Calu3 (cell line): ENCODE data around the gene CD274. TPM values are rescaled to one million over a fixed set of nuclear protein-coding genes. Genes with fewer than 3 reads are reported as not detected.
"Not testable (repeated sequence)": the region's sequence is repeated elsewhere in the genome, so short reads cannot be mapped to it uniquely, and the experiment has no call there.

Source experiments
- BruUV-seq: library from RNA; stranded (reverse); fragments of 400-500 nt; replicated peaks from 2 replicates; lab custom pipeline; 2021; lab: Mats Ljungman, UMichigan
- CTCF ChIA-PET: fragments of 300-600 bp; sonication (Branson Sonifier 250); formaldehyde crosslinking; loops from one replicate; lab custom pipeline; 2022; ENCODE audit warnings: antibody characterized with exemption; lab: Charles Lee
- DNase-seq: peaks from one replicate; pipeline ENCODE4 v3.0.0; 2022
- H3K27ac Mint-ChIP-seq: one replicate; pipeline ENCODE4 v1.8.0; 2022; ENCODE audit warnings: mixed read lengths; ENCODE audit not compliant: unreplicated experiment
- H3K27me3 Mint-ChIP-seq: one replicate; pipeline ENCODE4 v1.8.0; 2022; ENCODE audit warnings: mixed read lengths; ENCODE audit not compliant: unreplicated experiment
- H3K36me3 Mint-ChIP-seq: one replicate; pipeline ENCODE4 v1.8.0; 2022; ENCODE audit warnings: mild to moderate bottlenecking, moderate library complexity, mixed read lengths; ENCODE audit not compliant: insufficient read depth, unreplicated experiment
- H3K4me1 Mint-ChIP-seq: one replicate; pipeline ENCODE4 v1.8.0; 2022; ENCODE audit warnings: mild to moderate bottlenecking, low read depth, mixed read lengths; ENCODE audit not compliant: unreplicated experiment
- H3K4me3 Mint-ChIP-seq: one replicate; pipeline ENCODE4 v1.8.0; 2022; ENCODE audit warnings: mild to moderate bottlenecking, low read depth, moderate library complexity, mixed read lengths; ENCODE audit not compliant: unreplicated experiment
- H3K9me3 Mint-ChIP-seq: one replicate; pipeline ENCODE4 v1.8.0; 2022; ENCODE audit warnings: low read depth, mixed read lengths; ENCODE audit not compliant: unreplicated experiment
- CTCF ChIP-seq: fragments of 200-600 bp; IDR thresholded peaks from one replicate; pipeline ENCODE4 v1.8.0; 2022; ENCODE audit warnings: antibody characterized with exemption; ENCODE audit not compliant: unreplicated experiment
- intact Hi-C: fragments of 100-400 bp; cut with micrococcal nuclease; formaldehyde crosslinking; loops from one replicate; pipeline ENCODE4 v1.10.0; 2022; ENCODE audit not compliant: unreplicated experiment
- total RNA-seq: library from RNA; stranded (reverse); gene quantifications from 2 replicates; pipeline ENCODE4 v1.2.3, GENCODE V29; 2022

The CD274 gene
- total RNA-seq, 1 experiment from 2014 or later, result 1.9 TPM

DNA sequence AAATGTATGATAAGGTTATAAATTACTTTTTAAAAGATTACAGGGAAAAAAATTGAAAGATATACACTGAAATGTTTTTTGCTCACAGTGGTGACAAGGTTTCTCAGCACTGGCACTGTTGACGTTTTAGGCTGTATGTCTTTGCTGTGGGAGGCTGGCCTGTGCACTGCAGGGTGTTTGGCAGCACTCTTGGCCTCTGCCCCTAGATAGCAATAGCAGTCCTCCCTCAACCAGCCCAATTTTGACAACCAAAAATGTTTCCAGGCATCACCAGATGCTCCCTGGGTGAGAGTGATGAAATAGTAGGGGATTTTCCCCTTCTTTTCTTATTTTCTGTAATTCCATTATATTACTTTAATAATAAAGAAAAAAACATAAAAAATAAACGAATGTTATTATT is 3.3 kb downstream of the CD274 start:
- Mint-ChIP-seq H3K4me3 (no peak overlapping the region), H3K4me1 (peaks cover 16% of the 10 kb centered on the region), H3K9me3 (no peaks in the 10 kb centered on the region), H3K36me3 (peaks cover 7% of the 10 kb centered on the region), H3K27me3 (no peaks in the 10 kb centered on the region), H3K27ac (no peak overlapping the region)
- no peak for DNase-seq
- no TSS peak for BruUV-seq
- intact Hi-C loops, result loop anchor here (5.0 kb wide), 1 partner anchor 264 kb away; no protein-coding TSS in a partner anchor
- CTCF ChIA-PET, result no interaction called here
- TF ChIP-seq CTCF, result no peak

- Mint-ChIP-seq H3K9me3 (no peaks in the 10 kb centered on the region), H3K36me3 (peaks cover 5% of the 10 kb centered on the region), H3K27ac (no peak overlapping the region), H3K27me3 (no peaks in the 10 kb centered on the region), H3K4me1 (peaks cover 10% of the 10 kb centered on the region), H3K4me3 (no peak overlapping the region)
- DNase-seq, result no peak
- CTCF ChIA-PET, result no interaction called here
- intact Hi-C loops, result no loop called here
- TF ChIP-seq CTCF, result no peak
- no TSS peak for BruUV-seq
Observed at GRCh38 chr9:5455181-5455580, 4.8 kb downstream of the CD274 start.

- H3K9me3 Mint-ChIP-seq, result no peaks in the 10 kb centered on the region
- H3K27ac Mint-ChIP-seq, result no peak overlapping the region
- H3K36me3 Mint-ChIP-seq, result no peaks in the 10 kb centered on the region
- intact Hi-C loops, result no loop called here
- no TSS peak for BruUV-seq
- no peak overlapping the region for H3K4me3 Mint-ChIP-seq
- CTCF ChIA-PET, result interaction anchor here (0.7 kb wide), 1 partner anchor 9 kb away, joined by 3 read pairs; the partner anchor contains the start of gene CD274
- peaks cover 10% of the 10 kb centered on the region for H3K4me1 Mint-ChIP-seq
- DNase-seq, result no peak
- H3K27me3 Mint-ChIP-seq, result no peaks in the 10 kb centered on the region
- no peak for TF ChIP-seq CTCF
Observed at GRCh38 chr9:5459289-5459829, 9.0 kb downstream of the CD274 start.

GRCh38 chr9:5460157-5460556 is 9.8 kb downstream of the CD274 start:
- DNase-seq, result no peak
- BruUV-seq, result no TSS peak
- Mint-ChIP-seq H3K4me1 (peaks cover 6% of the 10 kb centered on the region), H3K27ac (no peak overlapping the region), H3K4me3 (no peak overlapping the region), H3K9me3 (no peaks in the 10 kb centered on the region), H3K27me3 (no peaks in the 10 kb centered on the region), H3K36me3 (no peaks in the 10 kb centered on the region)
- TF ChIP-seq CTCF, result no peak
- intact Hi-C loops, result no loop called here
- CTCF ChIA-PET, result no interaction called here

DNA sequence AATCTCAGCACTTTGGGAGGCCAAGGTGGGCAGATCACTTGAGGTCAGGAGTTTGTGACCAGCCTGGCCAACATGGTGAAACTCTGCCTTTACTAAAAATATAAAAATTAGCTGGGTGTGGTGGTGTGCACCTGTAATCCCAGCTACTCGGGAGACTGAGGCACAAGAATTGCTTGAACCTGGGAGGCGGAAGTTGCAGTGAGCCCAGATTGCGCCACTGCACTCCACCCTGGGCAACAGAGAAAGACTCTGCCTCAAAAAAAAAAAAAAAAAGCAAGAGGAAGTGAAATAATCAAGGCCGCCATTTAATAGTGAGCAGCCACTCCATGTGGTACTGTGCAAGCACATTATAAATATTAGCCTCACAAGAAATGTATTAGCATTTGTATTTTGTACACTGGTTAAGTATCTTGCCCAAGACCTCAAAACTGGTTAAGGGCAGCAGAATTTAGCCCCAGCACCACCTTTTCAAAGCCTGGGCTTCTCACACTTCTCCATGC is 14.5 kb downstream of the CD274 start:
- BruUV-seq, H3K4me3 Mint-ChIP-seq, H3K27me3 Mint-ChIP-seq, H3K4me1 Mint-ChIP-seq, H3K36me3 Mint-ChIP-seq, H3K9me3 Mint-ChIP-seq, DNase-seq, H3K27ac Mint-ChIP-seq, CTCF ChIA-PET, intact Hi-C loops: not testable (repeated sequence)
